OCI-LY1 (cell line): ENCODE measurements around the gene TMEM179.

Experiments
- H2AFZ ChIP-seq: fragments of 200-600 bp; sonication (generic), shearing (Covaris generic); 2 replicates; pipeline ENCODE4 v1.6.0; 2014; ENCODE audit warnings: antibody characterized with exemption, mild to moderate bottlenecking, low read length
- H3F3A ChIP-seq: fragments of 200-600 bp; sonication (generic), shearing (Covaris generic); 2 replicates; pipeline ENCODE4 v1.6.0; 2014; ENCODE audit warnings: mild to moderate bottlenecking, antibody characterized with exemption, low read length, moderate library complexity; ENCODE audit not compliant: insufficient read depth
- H3K27ac ChIP-seq: fragments of 200-600 bp; sonication (generic); 2 replicates; pipeline ENCODE4 v1.5.1; 2014; ENCODE audit warnings: low read length, mixed run types, mild to moderate bottlenecking, low read depth; ENCODE audit not compliant: poor library complexity, severe bottlenecking
- H3K27me3 ChIP-seq: fragments of 200-600 bp; sonication (generic); 2 replicates; pipeline ENCODE4 v1.6.0; 2014; ENCODE audit warnings: antibody characterized with exemption, mild to moderate bottlenecking, low read length, moderate library complexity; ENCODE audit not compliant: insufficient read depth
- H3K36me3 ChIP-seq: fragments of 200-600 bp; sonication (generic); 2 replicates; pipeline ENCODE4 v1.6.1; 2014; ENCODE audit warnings: mild to moderate bottlenecking, antibody characterized with exemption, low read length, moderate library complexity, mixed read lengths; ENCODE audit not compliant: insufficient read depth
- H3K4me1 ChIP-seq: fragments of 200-600 bp; sonication (generic); 2 replicates; pipeline ENCODE4 v1.5.1; 2014; ENCODE audit warnings: mild to moderate bottlenecking, low read length, moderate library complexity; ENCODE audit not compliant: insufficient read depth, severe bottlenecking
- H3K4me2 ChIP-seq: fragments of 200-600 bp; sonication (generic), shearing (Covaris generic); 2 replicates; pipeline ENCODE4 v1.6.1; 2014; ENCODE audit warnings: low read length
- H3K4me3 ChIP-seq: fragments of 200-600 bp; sonication (generic); 2 replicates; pipeline ENCODE4 v1.5.1; 2014; ENCODE audit warnings: low read length, low read depth, mild to moderate bottlenecking, mixed read lengths; ENCODE audit not compliant: poor library complexity, severe bottlenecking
- H3K79me2 ChIP-seq: fragments of 200-600 bp; shearing (Covaris generic); 2 replicates; pipeline ENCODE4 v1.6.1; 2016; ENCODE audit warnings: mixed run types, low read length, mixed read lengths; ENCODE audit not compliant: insufficient read depth
- H3K9ac ChIP-seq: fragments of 200-600 bp; sonication (generic), shearing (Covaris generic); 2 replicates; pipeline ENCODE4 v1.6.1; 2014; ENCODE audit warnings: mild to moderate bottlenecking, low read length, mixed read lengths
- H3K9me2 ChIP-seq: fragments of 200-600 bp; sonication (generic), shearing (Covaris generic); 2 replicates; pipeline ENCODE4 v1.6.1; 2014; ENCODE audit warnings: low read depth, mild to moderate bottlenecking, low read length, mixed read lengths
- H3K9me3 ChIP-seq: fragments of 200-600 bp; shearing (Covaris generic); 2 replicates; pipeline ENCODE4 v1.6.1; 2014; ENCODE audit warnings: low read length, mixed read lengths
- H4K20me1 ChIP-seq: fragments of 200-600 bp; sonication (generic), shearing (Covaris generic); 2 replicates; pipeline ENCODE4 v1.6.0; 2016; ENCODE audit warnings: mild to moderate bottlenecking, low read length; ENCODE audit not compliant: insufficient read depth
- EZH2 ChIP-seq: fragments of 200-600 bp; sonication (generic), shearing (Covaris generic); IDR thresholded peaks from 2 replicates; pipeline ENCODE4 v1.8.0; 2017; ENCODE audit warnings: borderline replicate concordance, mixed run types, mild to moderate bottlenecking, antibody characterized with exemption, low read length, moderate library complexity, mixed read lengths
- TF ChIP-seq, protein P1 (sequence below): fragments of 200-600 bp; sonication (generic), shearing (Covaris generic); IDR thresholded peaks from 2 replicates; pipeline ENCODE4 v1.5.1; 2017; ENCODE audit warnings: mild to moderate bottlenecking, antibody characterized with exemption, low read length, moderate library complexity, mixed read lengths

Gene TMEM179

DNA sequence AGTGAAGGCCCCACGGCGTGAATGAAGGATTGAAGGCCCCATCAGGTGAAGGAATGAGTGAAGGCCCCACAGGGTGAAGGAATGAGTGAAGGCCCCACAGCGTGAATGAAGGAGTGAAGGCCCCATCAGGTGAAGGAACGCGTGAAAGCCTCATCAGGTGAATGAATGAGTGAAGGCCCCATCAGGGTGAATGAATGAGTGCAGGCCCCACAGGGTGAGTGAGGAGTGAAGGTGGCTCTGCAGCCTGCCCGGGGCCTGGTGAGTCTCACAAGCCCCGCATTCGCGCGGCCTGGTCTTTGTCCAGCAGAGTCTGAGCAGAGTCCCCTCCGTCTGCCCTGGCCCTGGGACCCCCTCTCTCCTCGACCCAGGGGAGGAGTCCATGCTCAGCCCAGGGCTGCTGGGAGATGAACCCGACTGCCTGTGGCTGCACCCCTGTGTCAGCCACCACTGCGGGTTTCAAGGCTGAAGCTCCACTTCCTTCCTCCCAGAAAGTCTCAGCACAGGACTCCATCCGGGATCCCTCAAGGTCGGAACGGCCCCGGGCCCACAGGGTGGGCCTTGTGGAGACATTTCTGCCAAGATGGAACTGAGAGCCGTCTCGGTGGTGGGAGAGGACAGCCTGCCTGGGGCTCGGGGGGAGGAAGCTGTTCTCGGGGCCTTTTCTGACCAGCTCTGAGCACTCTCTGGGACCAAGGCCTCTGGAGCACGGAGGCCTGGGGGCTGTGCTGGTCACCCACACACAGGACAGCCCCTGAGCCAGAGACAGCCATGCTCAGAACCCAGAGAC lies 37.4 kb upstream of the TMEM179 start:
- Histone ChIP-seq H2AFZ (no peak overlapping the region), H3K27ac (no peak overlapping the region), H3K9me3 (no peaks in the 10 kb centered on the region), H3K79me2 (no peaks in the 10 kb centered on the region), H3F3A (no peaks in the 10 kb centered on the region), H3K9me2 (no peaks in the 10 kb centered on the region), H3K4me3 (no peak overlapping the region), H3K9ac (no peak overlapping the region), H4K20me1 (no peaks in the 10 kb centered on the region), H3K4me2 (no peak overlapping the region), H3K36me3 (no peaks in the 10 kb centered on the region), H3K4me1 (no peaks in the 10 kb centered on the region), H3K27me3 (peaks cover 30% of the 10 kb centered on the region)
- TF ChIP-seq, protein P1, sequence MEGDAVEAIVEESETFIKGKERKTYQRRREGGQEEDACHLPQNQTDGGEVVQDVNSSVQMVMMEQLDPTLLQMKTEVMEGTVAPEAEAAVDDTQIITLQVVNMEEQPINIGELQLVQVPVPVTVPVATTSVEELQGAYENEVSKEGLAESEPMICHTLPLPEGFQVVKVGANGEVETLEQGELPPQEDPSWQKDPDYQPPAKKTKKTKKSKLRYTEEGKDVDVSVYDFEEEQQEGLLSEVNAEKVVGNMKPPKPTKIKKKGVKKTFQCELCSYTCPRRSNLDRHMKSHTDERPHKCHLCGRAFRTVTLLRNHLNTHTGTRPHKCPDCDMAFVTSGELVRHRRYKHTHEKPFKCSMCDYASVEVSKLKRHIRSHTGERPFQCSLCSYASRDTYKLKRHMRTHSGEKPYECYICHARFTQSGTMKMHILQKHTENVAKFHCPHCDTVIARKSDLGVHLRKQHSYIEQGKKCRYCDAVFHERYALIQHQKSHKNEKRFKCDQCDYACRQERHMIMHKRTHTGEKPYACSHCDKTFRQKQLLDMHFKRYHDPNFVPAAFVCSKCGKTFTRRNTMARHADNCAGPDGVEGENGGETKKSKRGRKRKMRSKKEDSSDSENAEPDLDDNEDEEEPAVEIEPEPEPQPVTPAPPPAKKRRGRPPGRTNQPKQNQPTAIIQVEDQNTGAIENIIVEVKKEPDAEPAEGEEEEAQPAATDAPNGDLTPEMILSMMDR = no peak
- no peak for TF ChIP-seq EZH2

DNA sequence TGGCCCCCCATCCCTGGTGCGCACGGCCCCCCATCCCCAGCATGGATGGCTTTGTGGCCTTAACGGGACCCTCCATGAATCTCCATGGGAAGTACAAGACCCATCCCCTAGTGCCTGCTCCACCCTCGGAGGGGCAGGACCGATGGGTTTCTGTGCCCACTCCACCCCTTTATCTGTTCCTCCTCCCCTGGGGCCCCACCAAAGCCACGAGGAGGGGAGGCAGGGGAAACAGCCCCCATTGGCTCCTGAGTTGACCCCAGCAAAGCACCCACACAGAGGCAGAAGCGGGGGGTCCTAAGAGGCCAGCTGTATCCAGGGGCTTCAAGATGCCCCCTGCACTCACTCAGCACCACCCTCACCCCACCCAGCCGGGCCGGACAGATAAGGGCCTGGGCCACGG lies 36.1 kb upstream of the TMEM179 start:
- Histone ChIP-seq H3K79me2 (no peaks in the 10 kb centered on the region), H3K27me3 (peaks cover 30% of the 10 kb centered on the region), H3K9ac (no peak overlapping the region), H3F3A (no peaks in the 10 kb centered on the region), H3K4me2 (no peak overlapping the region), H3K4me3 (no peak overlapping the region), H3K27ac (no peak overlapping the region), H3K9me3 (no peaks in the 10 kb centered on the region), H2AFZ (no peak overlapping the region), H3K9me2 (no peaks in the 10 kb centered on the region), H3K36me3 (no peaks in the 10 kb centered on the region), H4K20me1 (no peaks in the 10 kb centered on the region), H3K4me1 (no peaks in the 10 kb centered on the region)
- TF ChIP-seq EZH2 = no peak
- TF ChIP-seq, protein P1 = no peak

DNA sequence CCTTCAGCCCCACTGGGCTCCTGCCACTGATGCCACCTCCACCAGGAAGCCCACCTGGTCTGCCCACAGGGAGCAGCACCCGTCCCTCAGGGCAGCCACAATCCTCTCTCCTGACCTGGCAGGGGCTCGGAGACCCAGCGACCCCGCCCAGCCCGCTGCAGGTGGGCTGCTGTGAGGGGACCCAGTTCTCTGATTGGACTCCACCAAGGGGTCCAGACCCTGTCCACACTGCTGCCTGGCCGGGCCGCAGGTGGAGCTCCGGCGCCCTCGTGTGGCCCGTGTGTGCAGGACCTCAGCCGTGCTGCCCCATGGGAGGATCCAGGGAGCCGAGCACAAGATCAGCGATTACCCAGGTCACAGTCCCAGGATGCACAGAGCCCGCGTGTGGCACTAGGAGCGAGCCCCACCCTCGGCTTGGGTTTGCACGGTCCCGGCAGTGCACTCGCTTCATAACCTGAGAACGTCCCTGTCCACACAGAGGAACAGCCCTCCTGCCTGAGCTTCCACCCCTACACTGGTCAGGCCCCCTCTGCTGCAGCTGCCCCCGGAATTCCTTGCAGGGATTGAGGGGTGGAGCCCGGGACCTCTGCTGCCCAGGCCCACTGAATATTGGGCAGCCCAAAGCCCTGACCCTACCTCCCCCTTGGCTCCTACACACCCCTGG lies 35.4 kb upstream of the TMEM179 start:
- no peaks in the 10 kb centered on the region for H3F3A ChIP-seq
- no peak overlapping the region for H3K4me3 ChIP-seq
- no peaks in the 10 kb centered on the region for H3K9me2 ChIP-seq
- no peaks in the 10 kb centered on the region for H3K36me3 ChIP-seq
- H3K79me2 ChIP-seq = no peaks in the 10 kb centered on the region
- H4K20me1 ChIP-seq = no peaks in the 10 kb centered on the region
- no peak overlapping the region for H2AFZ ChIP-seq
- no peak overlapping the region for H3K9ac ChIP-seq
- H3K4me2 ChIP-seq = no peak overlapping the region
- no peaks in the 10 kb centered on the region for H3K9me3 ChIP-seq
- H3K4me1 ChIP-seq = no peaks in the 10 kb centered on the region
- TF ChIP-seq EZH2 = no peak
- TF ChIP-seq, protein P1 = peak; percentile 99
- H3K27me3 ChIP-seq = peaks cover 27% of the 10 kb centered on the region; the same call in 1 of the 2 replicates
- H3K27ac ChIP-seq = no peak overlapping the region
